ENCODE results near the gene POC5.

- no peak for TF ChIP-seq CTCF (IDR thresholded peaks at IDR 0.05)
- TF ChIP-seq POLR2A (IDR thresholded peaks at IDR 0.05), result no peak
Observed at GRCh38 chr5:75627801-75628200, 89.4 kb downstream of the POC5 start.
